Smooth muscle cell (in vitro differentiated cells): ENCODE results near the gene NDUFAF8. TPM values are rescaled to one million over a fixed set of nuclear protein-coding genes. Genes with fewer than 3 reads are reported as not detected.

ENCODE experiments used
- DNase-seq: peaks from one replicate; lab custom pipeline; 2025; ENCODE audit not compliant: unreplicated experiment; lab: John Stamatoyannopoulos, UW
- H2AFZ ChIP-seq: fragments of 200-600 bp; sonication (generic); 2 replicates; pipeline ENCODE4 v1.6.0; 2016; ENCODE audit warnings: antibody characterized with exemption, low read depth, mild to moderate bottlenecking
- H3F3A ChIP-seq: fragments of 200-600 bp; sonication (generic); 2 replicates; pipeline ENCODE4 v1.6.0; 2017; ENCODE audit warnings: antibody characterized with exemption, low read depth
- H3K27ac ChIP-seq: fragments of 200-600 bp; sonication (generic); 2 replicates; pipeline ENCODE4 v1.5.1; 2016; ENCODE audit warnings: low read depth, mild to moderate bottlenecking
- H3K27me3 ChIP-seq: fragments of 200-600 bp; sonication (generic); 2 replicates; pipeline ENCODE4 v1.6.1; 2016; ENCODE audit warnings: low read depth, mild to moderate bottlenecking
- H3K36me3 ChIP-seq: fragments of 200-600 bp; sonication (generic); 2 replicates; pipeline ENCODE4 v1.5.1; 2016; ENCODE audit warnings: low read depth
- H3K4me1 ChIP-seq: fragments of 200-600 bp; sonication (generic); 2 replicates; pipeline ENCODE4 v1.5.1; 2016; ENCODE audit warnings: low read depth
- H3K4me2 ChIP-seq: fragments of 200-600 bp; sonication (generic); 2 replicates; pipeline ENCODE4 v1.6.0; 2016; ENCODE audit warnings: mild to moderate bottlenecking
- H3K4me3 ChIP-seq: fragments of 200-600 bp; sonication (generic); 2 replicates; pipeline ENCODE4 v1.5.1; 2016; ENCODE audit warnings: mild to moderate bottlenecking
- H3K79me2 ChIP-seq: fragments of 200-600 bp; sonication (generic); 2 replicates; pipeline ENCODE4 v1.6.0; 2016; ENCODE audit warnings: low read depth, mild to moderate bottlenecking
- H3K9ac ChIP-seq: fragments of 200-600 bp; sonication (generic); 2 replicates; pipeline ENCODE4 v1.6.0; 2016; ENCODE audit warnings: low read depth
- H3K9me3 ChIP-seq: fragments of 200-600 bp; sonication (generic); replicated peaks from 2 replicates; pipeline ENCODE4 v1.5.1; 2016; ENCODE audit warnings: low read depth
- H4K20me1 ChIP-seq: fragments of 200-600 bp; sonication (generic); 2 replicates; pipeline ENCODE4 v1.6.0; 2016; ENCODE audit warnings: low read depth
- WGBS: methylation state at CpG from one replicate; pipeline ENCODE4 v1.1.7; 2016; ENCODE audit warnings: low lambda C conversion rate; 5-methylcytosine and 5-hydroxymethylcytosine counted together
- polyA plus RNA-seq: library from polyadenylated mRNA; unstranded; fragments of >200 nt; fragmentation: Nextera tagmentation; extraction: Ambion mirVana; gene quantifications from 2 replicates; pipeline ENCODE4 v1.2.1, GENCODE V29; 2016
- total RNA-seq: library from RNA; depleted of rRNA; stranded (reverse); fragments of >200 nt; gene quantifications from 2 replicates; pipeline ENCODE4 v1.2.3, GENCODE V29; 2014
- TF ChIP-seq, protein P1 (sequence below): fragments of 200-600 bp; sonication (generic); IDR thresholded peaks from 2 replicates; pipeline ENCODE4 v1.5.1; 2017; ENCODE audit warnings: borderline replicate concordance, mild to moderate bottlenecking, antibody characterized with exemption; ENCODE audit not compliant: insufficient read depth, poor library complexity, severe bottlenecking

The NDUFAF8 gene
- total and polyA plus RNA-seq, 2 experiments from 2014 or later = 60.6 to 111 TPM

DNA sequence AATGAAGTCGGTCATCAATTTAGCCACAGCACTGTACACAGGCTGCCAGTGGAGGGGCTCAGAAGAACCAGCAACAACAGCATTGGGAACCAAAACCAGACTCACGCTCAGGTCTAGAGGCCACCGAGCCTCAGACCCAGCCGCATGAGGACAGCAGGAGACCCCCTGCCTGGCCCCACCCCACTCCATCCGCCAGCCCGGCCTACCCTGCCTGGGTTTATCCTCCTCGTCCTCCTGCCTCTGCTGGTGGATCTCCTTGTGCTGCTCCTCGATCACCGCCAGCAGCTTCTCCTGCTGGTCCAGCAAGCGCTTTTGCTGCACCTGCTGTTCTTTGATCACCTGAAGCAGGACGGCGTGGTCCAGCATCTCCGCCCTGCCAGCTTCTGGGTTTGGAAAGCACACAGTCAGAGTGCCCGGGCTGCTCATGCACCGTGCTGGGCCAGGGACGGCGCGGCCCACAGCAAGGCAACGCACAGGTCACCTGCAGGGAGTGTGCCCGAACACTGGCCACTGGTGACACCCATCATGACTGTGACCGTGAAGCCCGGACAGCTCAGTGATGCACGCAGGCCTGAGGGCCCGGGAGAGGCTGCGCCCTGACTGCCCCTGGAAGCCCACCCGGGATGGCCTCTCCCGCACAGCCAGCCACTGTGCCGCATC, 7.7 kb downstream of the NDUFAF8 start:
- H3F3A ChIP-seq = peaks cover 6% of the 10 kb centered on the region
- no peak overlapping the region for H3K9ac ChIP-seq
- H3K27me3 ChIP-seq = no peaks in the 10 kb centered on the region
- H3K9me3 ChIP-seq = no peaks in the 10 kb centered on the region
- H3K4me3 ChIP-seq = no peak overlapping the region
- no peak overlapping the region for H3K27ac ChIP-seq
- no peaks in the 10 kb centered on the region for H3K79me2 ChIP-seq
- H4K20me1 ChIP-seq = peaks cover 9% of the 10 kb centered on the region
- TF ChIP-seq, protein P1, sequence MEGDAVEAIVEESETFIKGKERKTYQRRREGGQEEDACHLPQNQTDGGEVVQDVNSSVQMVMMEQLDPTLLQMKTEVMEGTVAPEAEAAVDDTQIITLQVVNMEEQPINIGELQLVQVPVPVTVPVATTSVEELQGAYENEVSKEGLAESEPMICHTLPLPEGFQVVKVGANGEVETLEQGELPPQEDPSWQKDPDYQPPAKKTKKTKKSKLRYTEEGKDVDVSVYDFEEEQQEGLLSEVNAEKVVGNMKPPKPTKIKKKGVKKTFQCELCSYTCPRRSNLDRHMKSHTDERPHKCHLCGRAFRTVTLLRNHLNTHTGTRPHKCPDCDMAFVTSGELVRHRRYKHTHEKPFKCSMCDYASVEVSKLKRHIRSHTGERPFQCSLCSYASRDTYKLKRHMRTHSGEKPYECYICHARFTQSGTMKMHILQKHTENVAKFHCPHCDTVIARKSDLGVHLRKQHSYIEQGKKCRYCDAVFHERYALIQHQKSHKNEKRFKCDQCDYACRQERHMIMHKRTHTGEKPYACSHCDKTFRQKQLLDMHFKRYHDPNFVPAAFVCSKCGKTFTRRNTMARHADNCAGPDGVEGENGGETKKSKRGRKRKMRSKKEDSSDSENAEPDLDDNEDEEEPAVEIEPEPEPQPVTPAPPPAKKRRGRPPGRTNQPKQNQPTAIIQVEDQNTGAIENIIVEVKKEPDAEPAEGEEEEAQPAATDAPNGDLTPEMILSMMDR = no peak
- DNase-seq = no peak
- no peaks in the 10 kb centered on the region for H3K36me3 ChIP-seq
- 95% methylated on average over 28 of the region's 28 CpGs for WGBS
- no peak overlapping the region for H2AFZ ChIP-seq
- H3K4me1 ChIP-seq = no peaks in the 10 kb centered on the region
- H3K4me2 ChIP-seq = no peak overlapping the region

DNA sequence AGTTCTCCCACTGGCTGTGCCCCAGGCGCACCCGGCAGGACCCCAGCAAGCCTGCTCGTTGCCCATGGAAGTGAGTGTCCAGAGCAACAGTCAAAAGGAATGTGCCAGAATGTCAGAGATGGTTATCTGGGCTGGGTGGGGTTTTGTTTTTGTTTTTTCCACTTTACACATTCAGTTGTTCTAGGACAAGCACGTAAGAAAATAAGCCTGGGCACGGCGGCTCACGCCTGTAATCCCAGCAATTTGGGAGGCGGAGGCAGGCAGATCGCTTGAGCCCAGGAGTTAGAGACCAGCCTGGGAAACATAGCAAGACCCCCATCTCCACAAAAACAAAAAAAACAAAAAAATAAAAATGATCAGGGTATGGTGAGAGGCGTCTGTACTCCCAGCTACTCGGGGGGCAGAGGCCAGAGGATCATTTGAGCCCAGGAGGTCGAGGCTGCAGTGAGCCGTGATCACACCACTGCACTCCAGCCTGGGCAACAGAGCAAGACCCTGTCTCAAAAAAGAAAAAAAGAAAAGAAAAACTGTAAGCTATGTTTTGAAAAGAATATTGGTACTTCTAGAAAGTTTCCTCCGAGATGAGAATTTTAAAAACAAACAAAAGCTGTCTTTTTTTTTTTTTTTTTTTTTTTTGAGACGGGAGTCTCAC, 8.3 kb downstream of the NDUFAF8 start:
- 93% methylated on average over 15 of the region's 15 CpGs for WGBS
- TF ChIP-seq, protein P1 = no peak
- H3K27ac ChIP-seq = no peak overlapping the region
- H3K9me3 ChIP-seq = no peaks in the 10 kb centered on the region
- no peaks in the 10 kb centered on the region for H3K4me1 ChIP-seq
- H3K79me2 ChIP-seq = no peaks in the 10 kb centered on the region
- H3K36me3 ChIP-seq = no peaks in the 10 kb centered on the region
- peaks cover 4% of the 10 kb centered on the region for H4K20me1 ChIP-seq
- no peak overlapping the region for H3K4me2 ChIP-seq
- H3K4me3 ChIP-seq = no peak overlapping the region
- H2AFZ ChIP-seq = no peak overlapping the region
- no peak for DNase-seq
- H3F3A ChIP-seq = peaks cover 6% of the 10 kb centered on the region
- H3K9ac ChIP-seq = no peak overlapping the region
- H3K27me3 ChIP-seq = no peaks in the 10 kb centered on the region

DNA sequence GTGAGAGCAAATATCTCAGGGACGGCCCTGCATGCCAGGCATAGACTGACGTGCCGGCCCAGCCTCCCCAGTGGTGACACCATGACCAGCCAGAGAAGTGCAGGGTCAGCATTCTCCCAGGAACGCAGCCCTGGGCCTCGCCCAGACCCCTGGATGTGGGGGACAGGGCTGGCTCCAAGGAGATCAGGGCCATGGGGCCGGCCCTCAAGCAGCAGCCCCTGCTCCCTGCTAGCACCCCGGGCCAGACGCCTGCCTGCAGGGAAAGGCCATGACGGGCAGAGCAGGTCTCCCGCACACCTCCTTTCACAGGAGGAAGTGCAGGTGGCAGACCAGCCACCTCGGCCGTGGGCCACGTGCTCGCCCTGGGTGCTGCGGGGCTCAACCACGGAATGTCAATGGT, 9.5 kb downstream of the NDUFAF8 start:
- TF ChIP-seq, protein P1 = no peak
- Histone ChIP-seq H3K4me1 (no peaks in the 10 kb centered on the region), H3K4me2 (no peak overlapping the region)

More for the DNA sequence above, 9.5 kb downstream of the NDUFAF8 start:
- 91% methylated on average over 15 of the region's 16 CpGs for WGBS
- Histone ChIP-seq H3K36me3 (no peaks in the 10 kb centered on the region), H3K79me2 (no peaks in the 10 kb centered on the region), H3K4me3 (no peak overlapping the region), H3K27me3 (no peaks in the 10 kb centered on the region), H3K9ac (no peak overlapping the region), H3K9me3 (no peaks in the 10 kb centered on the region), H3F3A (no peaks in the 10 kb centered on the region), H4K20me1 (peaks cover 11% of the 10 kb centered on the region), H2AFZ (no peak overlapping the region), H3K27ac (no peak overlapping the region)
- DNase-seq = no peak
